ENCODE data around the gene SLC22A1.

Gene SLC22A1

GRCh38 chr6:160173806-160174527, 52.4 kb downstream of the SLC22A1 start:
- no peak for DNase-seq (ENCODE audit: low read depth, low spot score)
- in situ Hi-C loops (cut with HindIII; ENCODE audit: low sequenced_read_pairs) = no loop called here
- TF ChIP-seq CTCF (IDR thresholded peaks at IDR 0.05; ENCODE audit: low read depth, low read length) = no peak
- no peak overlapping the region for H3K4me3 ChIP-seq (ENCODE audit: low read depth, low read length)

DNA sequence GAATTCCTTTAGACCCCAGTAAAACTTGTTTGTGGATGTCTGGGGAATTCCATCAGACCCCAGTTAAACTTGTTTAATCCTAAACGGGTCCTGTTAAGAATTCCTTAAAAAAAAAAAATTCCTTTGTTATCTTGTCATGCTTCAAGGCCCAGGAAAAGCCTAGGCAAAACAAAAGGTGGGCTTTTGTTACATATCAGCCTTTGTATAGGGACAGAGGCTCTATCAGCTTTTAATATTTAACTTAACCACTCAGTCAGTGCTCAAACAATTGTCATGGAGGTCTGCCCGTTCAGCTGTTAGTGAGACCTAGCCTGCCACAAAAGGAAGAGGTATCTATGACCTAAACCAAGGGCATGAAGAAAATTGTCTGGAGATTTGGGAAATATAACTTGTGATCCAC, 53.1 kb downstream of the SLC22A1 start:
- no peak for DNase-seq (ENCODE audit: low read depth, low spot score)
- H3K4me3 ChIP-seq (ENCODE audit: low read depth, low read length) = no peak overlapping the region
- in situ Hi-C loops (cut with HindIII; ENCODE audit: low sequenced_read_pairs) = no loop called here
- no peak for TF ChIP-seq CTCF (IDR thresholded peaks at IDR 0.05; ENCODE audit: low read depth, low read length)

DNA sequence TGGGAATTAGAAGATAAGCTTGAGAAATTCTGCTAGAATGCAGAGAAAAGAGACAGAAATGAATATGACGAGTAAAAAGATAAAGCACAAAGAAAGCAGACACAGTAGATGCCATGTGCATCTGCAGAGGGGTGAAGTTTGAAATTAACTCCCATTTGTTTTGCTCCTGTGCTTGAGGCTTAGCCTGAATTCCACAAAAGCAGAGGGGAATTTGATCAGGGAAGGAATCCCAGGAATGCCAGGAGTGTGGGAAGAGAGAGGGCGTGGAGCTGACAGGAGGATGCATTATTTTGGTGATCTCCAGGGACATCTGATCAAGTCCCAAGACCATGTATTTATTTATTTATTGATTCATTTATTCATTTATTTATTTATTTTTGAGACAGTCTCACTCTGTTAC, 55.6 kb downstream of the SLC22A1 start:
- no peak for DNase-seq (ENCODE audit: low read depth, low spot score)
- no peak overlapping the region for H3K4me3 ChIP-seq (ENCODE audit: low read depth, low read length)
- TF ChIP-seq CTCF (IDR thresholded peaks at IDR 0.05; ENCODE audit: low read depth, low read length) = no peak
- in situ Hi-C loops (cut with HindIII; ENCODE audit: low sequenced_read_pairs) = no loop called here

GRCh38 chr6:160178271-160178670, 56.7 kb downstream of the SLC22A1 start:
- H3K4me3 ChIP-seq (ENCODE audit: low read depth, low read length) = no peak overlapping the region
- in situ Hi-C loops (cut with HindIII; ENCODE audit: low sequenced_read_pairs) = no loop called here
- no peak for TF ChIP-seq CTCF (IDR thresholded peaks at IDR 0.05; ENCODE audit: low read depth, low read length)
- DNase-seq (ENCODE audit: low read depth, low spot score) = no peak

DNA sequence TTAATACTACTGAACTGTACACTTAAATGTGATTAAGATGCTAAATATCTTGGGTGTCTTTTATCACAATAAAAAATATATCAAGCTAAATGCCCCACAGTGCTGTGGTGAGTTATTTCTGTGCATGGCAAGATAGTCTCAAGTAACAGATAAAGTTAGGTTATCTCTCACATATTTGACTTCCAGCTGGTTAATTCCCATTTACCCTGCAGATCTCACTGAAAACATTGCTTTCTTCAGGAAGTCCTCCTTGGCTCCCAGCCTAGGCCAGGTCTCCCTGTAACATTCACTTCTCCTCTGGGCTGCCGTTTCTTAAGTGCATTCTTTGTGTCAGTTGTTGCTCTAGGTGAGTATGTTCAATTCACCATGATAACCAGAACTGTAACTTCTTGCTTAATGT, 59.1 kb downstream of the SLC22A1 start:
- H3K4me3 ChIP-seq (ENCODE audit: low read depth, low read length) = no peak overlapping the region
- DNase-seq (ENCODE audit: low read depth, low spot score) = no peak
- no peak for TF ChIP-seq CTCF (IDR thresholded peaks at IDR 0.05; ENCODE audit: low read depth, low read length)
- in situ Hi-C loops (cut with HindIII; ENCODE audit: low sequenced_read_pairs) = no loop called here

- no peak for TF ChIP-seq CTCF (IDR thresholded peaks at IDR 0.05; ENCODE audit: low read depth, low read length)
- in situ Hi-C loops (cut with HindIII; ENCODE audit: low sequenced_read_pairs) = no loop called here
- DNase-seq (ENCODE audit: low read depth, low spot score) = no peak
- H3K4me3 ChIP-seq (ENCODE audit: low read depth, low read length) = no peak overlapping the region
Measured at GRCh38 chr6:160188773-160189172, 67.2 kb downstream of the SLC22A1 start.
